Stimulated activated CD8-positive, alpha-beta memory T cell treated with anti-CD3 and anti-CD28 coated beads, Interleukin-15, amount 100 ng/mL, for 4 hours (primary cell): Measurements from ENCODE around the gene DZANK1.
A peak's percentile ranks its signal among the peaks of the same experiment; 100 is the strongest.
"Not testable (repeated sequence)": the region's sequence is repeated elsewhere in the genome, so short reads cannot be mapped to it uniquely, and the experiment has no call there.

Experiments used
- DNase-seq, 2 donors: peaks; one replicate each; pipeline ENCODE4 v3.0.0-alpha.2; 2020; ENCODE audit warnings: low read depth in 2 of 2

The DZANK1 gene

GRCh38 chr20:18466894-18467730, at the start of gene DZANK1, which contains the start of gene POLR3F:
Gene DZANK1 (minus strand): TSS chr20:18467030. CDS start chr20:18465358, 1,672 bp downstream.
Gene POLR3F (plus strand): TSS chr20:18467390. CDS start chr20:18467507, 117 bp downstream.
- DNase-seq = peak; percentile 81 to 87

GRCh38 chr20:18515973-18516372, 49.1 kb upstream of the DZANK1 start:
- DNase-seq = no peak

GRCh38 chr20:18514127-18514526, 47.3 kb upstream of the DZANK1 start:
- DNase-seq = no peak

DNA sequence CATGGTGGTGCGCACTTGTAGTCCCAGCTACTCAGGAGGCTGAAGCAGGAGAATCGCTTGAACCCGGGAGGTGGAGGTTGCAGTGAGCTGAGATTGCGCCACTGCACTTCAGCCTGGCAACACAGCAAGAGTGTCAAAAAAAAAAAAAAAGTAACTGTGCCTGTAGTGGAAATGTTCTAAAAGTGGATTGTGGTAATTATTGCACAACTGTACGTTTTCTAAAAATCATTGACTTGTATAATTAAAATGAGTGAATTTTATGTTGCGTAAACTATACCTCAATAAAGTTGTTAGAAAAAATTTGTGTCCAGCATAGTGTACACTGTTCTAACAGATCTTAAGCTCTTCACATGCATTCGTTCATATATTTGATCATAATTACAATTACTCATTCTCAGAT, 46.4 kb upstream of the DZANK1 start:
- no peak for DNase-seq

- DNase-seq = no peak
Observed at GRCh38 chr20:18511571-18511970, 44.7 kb upstream of the DZANK1 start.

DNA sequence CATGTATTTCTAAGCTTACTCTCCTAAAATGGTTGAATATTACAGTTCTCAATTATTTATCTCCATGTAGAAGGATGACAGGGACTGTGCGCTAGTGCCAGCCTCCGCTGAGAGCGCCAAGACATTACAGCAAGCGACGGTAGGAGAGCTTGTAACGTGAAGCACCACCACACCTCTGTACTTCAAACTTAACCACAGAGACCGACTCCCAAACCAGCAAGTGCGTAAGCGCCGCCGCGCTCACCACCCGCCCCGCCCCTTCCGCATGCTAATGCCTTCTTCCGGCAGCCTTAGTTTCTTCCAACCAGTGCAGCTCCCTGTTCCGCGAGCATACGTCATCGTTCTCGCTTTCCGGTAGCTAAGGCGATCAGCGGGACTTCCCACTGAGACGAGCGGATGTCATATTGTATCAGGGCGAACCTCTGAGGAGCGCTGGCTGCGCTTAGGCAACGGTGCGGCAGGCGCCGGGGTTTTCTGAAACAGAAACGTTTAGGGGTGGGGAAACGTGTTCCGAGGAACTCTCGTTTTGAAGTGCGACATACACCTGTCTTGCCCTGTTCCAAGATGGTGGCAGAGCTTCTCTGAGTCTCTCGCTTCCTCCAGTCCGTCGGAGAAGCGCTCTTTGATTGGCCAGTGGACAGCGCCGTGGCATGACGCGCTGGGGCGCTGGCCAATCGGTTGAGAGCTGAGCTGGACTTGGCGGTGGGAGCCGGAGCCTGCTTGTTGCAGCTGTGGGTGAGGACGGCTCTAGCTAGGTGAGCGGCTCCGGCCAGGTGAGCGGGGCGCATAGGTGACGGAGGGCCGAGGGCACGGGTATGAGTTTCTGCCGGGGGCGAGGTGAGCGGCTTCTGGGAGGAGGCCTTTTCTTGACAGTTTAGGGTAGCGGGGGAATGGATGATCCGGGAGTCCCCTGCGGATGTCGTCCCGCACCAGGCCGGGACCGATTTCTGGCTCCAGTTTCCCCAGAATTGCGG, 40.7 kb upstream of the DZANK1 start, which contains the start of gene SEC23B:
SEC23B (plus strand) TSS at position 723 of the 974 bp plus-strand sequence. CDS start 2,896 bp downstream, outside the sequence.
- peak; percentile 94 to 98 for DNase-seq

DNA sequence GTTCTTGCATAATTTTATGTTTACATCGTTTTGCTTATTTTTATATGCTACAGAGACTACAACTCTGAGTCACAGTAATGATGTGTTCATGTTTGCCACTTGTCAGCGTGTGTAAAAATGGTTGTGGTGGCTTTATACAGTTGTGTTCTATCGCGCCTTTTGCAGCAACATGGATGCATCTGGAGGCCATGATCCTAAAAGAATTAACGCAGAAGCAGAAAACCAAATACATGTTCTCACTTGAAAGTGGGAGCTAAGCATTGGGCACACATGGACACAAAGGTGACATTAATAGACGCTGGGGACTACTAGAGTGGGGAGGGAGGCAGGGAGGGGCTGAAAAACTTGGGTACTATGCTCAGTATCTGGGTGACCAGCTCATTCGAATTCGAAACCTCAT, 39.9 kb upstream of the DZANK1 start:
- DNase-seq = no peak

DNA sequence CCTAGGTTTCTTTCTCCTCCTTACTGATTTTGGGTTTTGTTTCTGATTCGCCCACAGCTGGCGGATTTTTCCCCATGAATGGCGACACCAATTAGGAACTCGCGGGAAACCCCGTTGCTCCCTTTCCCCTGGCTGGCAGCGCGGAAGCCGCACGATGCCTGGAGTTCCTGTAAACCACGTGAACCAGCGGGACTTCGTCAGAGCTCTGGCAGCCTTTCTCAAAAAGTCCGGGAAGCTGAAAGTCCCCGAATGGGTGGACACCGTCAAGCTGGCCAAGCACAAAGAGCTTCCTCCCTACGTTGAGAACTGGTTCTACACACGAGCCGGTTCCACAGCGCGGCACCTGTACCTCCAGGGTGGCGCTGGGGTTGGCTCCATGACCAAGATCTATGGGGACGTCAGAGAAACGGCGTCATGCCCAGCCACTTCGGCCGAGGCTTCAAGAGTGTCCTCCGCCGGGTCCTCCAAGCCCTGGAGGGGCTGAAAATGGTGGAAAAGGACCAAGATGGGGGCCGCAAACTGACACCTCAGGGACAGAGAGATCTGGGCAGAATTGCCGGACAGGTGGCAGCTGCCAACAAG, 37.7 kb upstream of the DZANK1 start:
- DNase-seq = no peak

- DNase-seq = not testable (repeated sequence)
Observed at GRCh38 chr20:18501672-18502071, 34.8 kb upstream of the DZANK1 start.

DNA sequence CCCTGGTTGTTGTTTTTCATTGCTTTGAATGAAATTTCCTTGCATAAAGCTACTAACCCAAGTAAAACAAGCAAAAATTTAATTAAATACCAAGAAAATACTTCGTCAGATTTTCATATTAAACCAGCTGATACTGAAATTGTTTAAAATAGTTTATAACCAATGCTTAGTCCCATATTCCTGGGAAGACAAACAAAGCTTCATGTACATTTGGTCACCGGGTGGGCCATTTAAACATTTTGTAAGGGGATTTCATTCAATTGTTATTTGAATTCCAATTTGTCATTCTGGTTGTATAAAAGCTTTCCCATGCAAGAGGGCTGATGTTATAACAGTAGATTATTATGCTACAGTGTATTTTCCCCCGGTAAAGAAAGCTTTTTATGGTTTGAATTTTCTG, 30.8 kb upstream of the DZANK1 start:
- no peak for DNase-seq

DNA sequence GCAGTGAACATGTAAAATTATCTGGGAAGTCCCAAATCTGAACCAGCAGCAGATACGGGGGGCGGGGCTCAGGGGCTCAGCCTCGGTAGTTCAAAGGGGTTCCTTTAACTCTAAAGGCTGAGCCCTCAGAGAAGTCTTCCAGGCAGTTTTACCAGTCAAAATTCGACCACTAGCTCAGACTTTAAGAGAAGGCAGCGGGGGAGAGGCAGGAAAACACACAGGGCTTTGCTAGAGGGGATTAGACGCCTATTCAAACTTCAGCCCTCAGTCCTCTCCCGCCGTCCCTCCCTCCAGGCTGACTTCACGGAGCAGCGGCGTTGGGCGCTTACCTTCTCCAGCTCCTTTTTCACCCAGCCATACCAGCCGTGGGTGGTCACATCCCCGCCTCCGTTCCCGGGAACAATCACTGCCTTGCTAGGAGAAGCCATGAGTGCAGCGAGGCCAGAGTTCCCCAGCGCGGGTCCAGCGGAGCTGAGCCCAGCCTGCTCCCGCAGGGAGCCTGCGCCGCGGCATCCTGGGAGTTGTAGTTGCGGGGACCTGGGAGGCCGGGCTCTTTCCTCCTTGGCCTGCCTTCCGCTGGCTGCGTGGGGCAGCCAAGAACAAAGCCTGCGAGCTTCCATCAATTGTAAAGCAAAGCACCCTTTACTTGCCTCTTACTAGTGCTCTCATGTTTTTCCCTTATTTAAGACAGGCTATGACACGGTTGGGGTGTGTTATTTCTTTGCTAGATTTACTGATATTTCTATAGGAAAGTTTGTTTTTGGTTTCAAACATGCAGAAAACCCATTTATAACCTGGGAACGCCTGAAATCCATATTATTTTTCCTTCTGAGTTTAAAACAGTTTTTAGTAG, 30.1 kb upstream of the DZANK1 start, which contains the start of gene RBBP9:
RBBP9 (minus strand) TSS at position 486 of the 853 bp plus-strand sequence; CDS start at position 428, 58 bp downstream.
- peak; percentile 41 to 49 for DNase-seq

- no peak for DNase-seq
Observed at GRCh38 chr20:18496042-18496441, 29.2 kb upstream of the DZANK1 start.

- DNase-seq = no peak
Observed at GRCh38 chr20:18488301-18488700, 21.5 kb upstream of the DZANK1 start.

- no peak for DNase-seq
Observed at GRCh38 chr20:18481596-18481995, 14.8 kb upstream of the DZANK1 start.

GRCh38 chr20:18477821-18478220, 11.0 kb upstream of the DZANK1 start:
- no peak for DNase-seq

- DNase-seq = no peak
Observed at GRCh38 chr20:18477218-18477617, 10.4 kb upstream of the DZANK1 start.

DNA sequence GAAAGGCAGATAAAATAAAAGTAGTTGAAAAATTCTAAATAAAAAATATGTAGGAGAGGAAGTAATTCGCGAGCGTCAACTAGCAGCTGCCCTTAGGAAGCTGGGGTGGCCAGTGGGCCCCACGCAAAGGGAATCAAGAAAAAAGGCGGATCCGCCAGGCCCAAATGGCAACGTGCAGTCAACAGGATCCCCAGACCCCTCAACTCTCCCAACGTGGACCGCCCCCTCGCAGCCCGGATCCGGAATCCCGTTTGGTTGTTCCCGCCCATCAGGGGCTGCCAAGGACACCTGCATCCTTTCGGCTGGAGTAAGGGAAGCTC, 296 bp downstream of the DZANK1 start:
- DNase-seq = no peak

GRCh38 chr20:18465536-18466200, 1.2 kb downstream of the DZANK1 start:
- no peak for DNase-seq

GRCh38 chr20:18456600-18456999, 10.2 kb downstream of the DZANK1 start:
- DNase-seq = no peak

DNA sequence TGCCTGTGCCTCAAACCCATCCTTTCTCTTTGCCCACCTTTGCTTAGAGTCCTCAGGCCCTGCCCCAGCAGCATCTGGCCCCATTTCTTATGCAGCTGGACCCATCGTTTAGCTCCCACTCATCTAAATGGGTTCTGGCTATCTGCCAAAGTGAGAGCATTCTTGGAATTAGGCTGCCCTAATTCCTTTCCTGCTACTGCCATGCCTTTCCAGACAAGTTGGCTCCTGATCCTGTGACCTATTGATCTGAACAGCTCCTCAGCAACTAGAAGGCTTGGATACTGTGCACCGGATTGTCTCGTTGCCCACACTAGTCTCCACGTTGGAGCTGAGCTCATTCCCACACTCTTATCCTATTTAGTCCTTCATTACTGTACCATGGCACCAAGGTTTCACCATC, 22.9 kb downstream of the DZANK1 start:
- DNase-seq = no peak
